Measurements from ENCODE around the gene DUSP5. TPM values are rescaled to one million over a fixed set of nuclear protein-coding genes. Genes with fewer than 3 reads are reported as not detected.

The DUSP5 gene
- total RNA-seq, 4 donors from 2014 or later, result 3.8 to 25.7 (median 4.6) TPM

GRCh38 chr10:110556296-110556695 lies 58.6 kb downstream of the DUSP5 start:
- WGBS, result 100% methylated on average over 1 of the region's 1 CpG
- intact Hi-C loops (cut with DNase I), result no loop called here

DNA sequence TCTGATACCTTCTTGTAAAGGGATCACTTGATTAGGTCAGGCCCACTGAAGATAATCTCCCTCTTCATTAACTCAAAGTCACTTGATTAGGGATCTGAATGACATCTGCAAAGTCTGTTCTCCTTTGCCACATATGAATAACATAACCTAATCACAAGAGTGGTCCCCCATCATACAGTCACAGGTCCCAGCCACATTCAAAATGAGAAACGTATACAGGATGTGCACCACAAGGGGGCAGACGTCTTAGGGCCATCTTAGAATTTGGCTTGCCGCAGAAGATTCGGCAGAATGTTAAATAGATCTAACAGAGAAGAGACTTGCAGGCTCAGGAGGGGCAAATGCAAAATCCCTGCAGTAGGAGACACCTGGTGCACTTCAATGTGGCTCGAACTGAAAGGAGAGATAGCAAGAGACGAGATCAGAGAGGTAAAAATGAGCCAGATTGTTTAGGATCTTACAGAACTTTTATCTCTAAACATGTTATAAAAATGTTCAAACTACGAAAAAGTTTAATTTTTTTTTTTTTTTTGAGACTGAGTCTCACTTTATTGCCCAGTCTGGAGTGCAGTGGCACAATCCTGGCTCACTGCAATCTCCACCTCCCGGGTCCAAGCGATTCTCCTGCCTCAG lies 59.4 kb downstream of the DUSP5 start:
- intact Hi-C loops (cut with DNase I), result no loop called here
- Histone ChIP-seq H3K4me1 (no peaks in the 10 kb centered on the region), H3K4me3 (no peak overlapping the region), H3K9me3 (no peaks in the 10 kb centered on the region), H3K27ac (replicated peaks in 1 of 4) (no peak overlapping the region), H3K36me3 (no peaks in the 10 kb centered on the region), H3K27me3 (peaks cover 0 to 2% (median 0%) of the 10 kb centered on the region in 4 donors)
- 47% methylated on average over 9 of the region's 9 CpGs for WGBS
- DNase-seq (ENCODE audit: extremely low spot score), result no peak
- TF ChIP-seq POLR2A (IDR thresholded peaks at IDR 0.05; ENCODE audit: low read depth) (no peak), CTCF (IDR thresholded peaks at IDR 0.05) (peak; percentile 47 to 62 (median 58)), EP300 (IDR thresholded peaks at IDR 0.05) (no peak), POLR2AphosphoS5 (IDR thresholded peaks at IDR 0.05) (no peak)

More at GRCh38 chr10:110556296-110556695, 58.6 kb downstream of the DUSP5 start:
- no peak for DNase-seq (ENCODE audit: extremely low spot score)
- Histone ChIP-seq H3K9me3 (no peaks in the 10 kb centered on the region), H3K27ac (replicated peaks in 1 of 4) (no peak overlapping the region), H3K27me3 (peaks cover 0 to 3% (median 0%) of the 10 kb centered on the region in 4 donors), H3K4me1 (no peaks in the 10 kb centered on the region), H3K4me3 (no peak overlapping the region), H3K36me3 (no peaks in the 10 kb centered on the region)
- TF ChIP-seq CTCF (IDR thresholded peaks at IDR 0.05) (no peak), POLR2A (IDR thresholded peaks at IDR 0.05; ENCODE audit: low read depth) (no peak), EP300 (IDR thresholded peaks at IDR 0.05) (no peak), POLR2AphosphoS5 (IDR thresholded peaks at IDR 0.05) (no peak)

DNA sequence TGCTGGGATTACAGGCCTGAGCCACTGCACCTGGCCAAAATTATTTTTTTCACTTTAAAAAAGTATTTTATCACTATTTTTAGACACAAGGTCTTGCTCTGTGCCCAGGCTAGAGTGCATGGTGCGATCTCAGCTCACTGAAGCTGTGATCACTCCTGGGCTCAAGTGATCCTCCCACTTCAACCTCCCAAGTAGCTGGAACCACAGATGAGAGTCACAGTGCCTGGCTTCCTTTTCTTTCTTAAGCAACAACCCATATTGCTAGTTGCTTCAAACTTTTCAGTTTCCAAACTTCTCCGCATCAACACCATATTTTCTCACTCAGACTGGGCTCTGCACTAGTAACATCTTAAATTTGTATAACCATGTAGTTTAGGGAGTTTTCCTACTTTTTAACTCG lies 60.3 kb downstream of the DUSP5 start:
- Histone ChIP-seq H3K4me3 (no peak overlapping the region), H3K36me3 (no peaks in the 10 kb centered on the region), H3K4me1 (no peaks in the 10 kb centered on the region), H3K9me3 (no peaks in the 10 kb centered on the region), H3K27ac (replicated peaks in 1 of 4) (no peak overlapping the region), H3K27me3 (no peaks in the 10 kb centered on the region)
- TF ChIP-seq POLR2A (IDR thresholded peaks at IDR 0.05; ENCODE audit: low read depth) (no peak), EP300 (IDR thresholded peaks at IDR 0.05) (no peak)
- DNase-seq (ENCODE audit: extremely low spot score), result no peak
- intact Hi-C loops (cut with DNase I), result no loop called here
- 91% methylated on average over 3 of the region's 3 CpGs for WGBS

DNA sequence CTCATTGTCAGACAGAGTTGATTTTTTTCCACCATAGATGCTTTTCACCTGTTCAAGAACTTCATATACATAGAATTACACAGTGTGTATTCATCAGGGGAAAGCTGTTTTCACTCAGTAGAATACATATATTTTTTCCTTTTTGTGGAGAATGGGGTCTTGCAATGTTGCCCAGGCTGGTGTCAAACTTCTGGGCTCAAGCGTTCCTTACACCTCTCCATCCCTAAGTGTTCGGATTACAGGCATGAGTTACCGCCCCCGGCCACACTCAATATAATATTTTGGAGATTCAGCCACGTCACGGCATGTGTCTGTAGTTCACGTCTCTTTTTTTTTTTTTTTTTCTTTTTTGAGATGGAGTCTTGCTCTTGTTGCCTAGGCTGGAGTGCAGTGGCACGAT lies 62.3 kb downstream of the DUSP5 start:
- no peaks in the 10 kb centered on the region for H3K4me1 ChIP-seq
- H3K4me3 ChIP-seq, result no peak overlapping the region
- intact Hi-C loops (cut with DNase I), result loop anchor here (10.0 kb wide), 1 partner anchor 355 kb away; the partner anchor contains the start of gene MXI1
- WGBS, result 94% methylated on average over 8 of the region's 8 CpGs
- H3K36me3 ChIP-seq, result no peaks in the 10 kb centered on the region
- TF ChIP-seq POLR2A (IDR thresholded peaks at IDR 0.05; ENCODE audit: low read depth) (no peak), CTCF (IDR thresholded peaks at IDR 0.05) (no peak), EP300 (IDR thresholded peaks at IDR 0.05) (no peak)
- no peak overlapping the region for H3K27ac ChIP-seq (replicated peaks in 1 of 4)
- no peaks in the 10 kb centered on the region for H3K9me3 ChIP-seq
- no peaks in the 10 kb centered on the region for H3K27me3 ChIP-seq
- DNase-seq (ENCODE audit: extremely low spot score), result no peak

Other genes with a start within 250 kb of the DUSP5 start
- 10 to 100 TPM in 2 of 4 donors, 1 to 10 TPM in 2; 9.7 to 17.0 (median 13.1) TPM for gene SMNDC1, start 193.0 kb upstream of the DUSP5 start, total RNA-seq
- 10 to 100 TPM; 27.7 to 50.2 (median 39.5) TPM for gene SMC3, start 69.8 kb downstream of the DUSP5 start, total RNA-seq
- gene RBM20, start 146.4 kb downstream of the DUSP5 start, total RNA-seq, result 1 to 10 TPM; 5.3 to 7.7 (median 5.8) TPM